Activated CD8-positive, alpha-beta memory T cell treated with anti-CD3 and anti-CD28 coated beads, Interleukin-2, amount 50 U/mL, for 24 hours (primary cell): ENCODE results near the gene DLG1.

Source experiments
- DNase-seq: peaks from one replicate; pipeline ENCODE4 v3.0.0-alpha.2; 2020; ENCODE audit errors: extremely low read depth

Gene DLG1

GRCh38 chr3:197014942-197015575 is 283.4 kb downstream of the DLG1 start:
- no peak for DNase-seq

- no peak for DNase-seq
Observed at GRCh38 chr3:197014024-197014423, 284.4 kb downstream of the DLG1 start.

GRCh38 chr3:197012540-197012883 is 285.9 kb downstream of the DLG1 start:
- no peak for DNase-seq

- no peak for DNase-seq
Observed at GRCh38 chr3:197011780-197012539, 286.5 kb downstream of the DLG1 start.

GRCh38 chr3:197010556-197011351 is 287.7 kb downstream of the DLG1 start:
- DNase-seq = no peak

- no peak for DNase-seq
Observed at GRCh38 chr3:197009532-197010019, 288.8 kb downstream of the DLG1 start.

- no peak for DNase-seq
Observed at GRCh38 chr3:197008436-197009209, 289.8 kb downstream of the DLG1 start.

- DNase-seq = no peak
Observed at GRCh38 chr3:197007953-197008352, 290.5 kb downstream of the DLG1 start.

- no peak for DNase-seq
Observed at GRCh38 chr3:197007296-197007940, 291.0 kb downstream of the DLG1 start.

GRCh38 chr3:197006860-197007259 is 291.6 kb downstream of the DLG1 start:
- DNase-seq = no peak

GRCh38 chr3:197006446-197006845 is 292.0 kb downstream of the DLG1 start:
- DNase-seq = no peak

- DNase-seq = no peak
Observed at GRCh38 chr3:197003461-197004385, 294.7 kb downstream of the DLG1 start.

- DNase-seq = peak; percentile 35
Observed at GRCh38 chr3:197002701-197003454, 295.5 kb downstream of the DLG1 start.

GRCh38 chr3:197001972-197002700 is 296.3 kb downstream of the DLG1 start:
- DNase-seq = no peak

- no peak for DNase-seq
Observed at GRCh38 chr3:197001106-197001971, 297.1 kb downstream of the DLG1 start.

GRCh38 chr3:197000211-197000610 is 298.2 kb downstream of the DLG1 start:
- no peak for DNase-seq

GRCh38 chr3:196998966-196999760 is 299.2 kb downstream of the DLG1 start:
- no peak for DNase-seq
